HCT116 (cell line): Measurements from ENCODE around the gene TRAK1. TPM values are rescaled to one million over a fixed set of nuclear protein-coding genes. Genes with fewer than 3 reads are reported as not detected.

Experiments
- ATAC-seq: fragments of 200-7000 bp; cut with Tn5 transposase; 2 replicates; pipeline ENCODE4 v1.9.1; 2020; ENCODE audit warnings: mild to moderate bottlenecking, moderate library complexity
- BruUV-seq: library from RNA; stranded (reverse); fragments of 400-500 nt; replicated peaks from 2 replicates; lab custom pipeline; 2021; lab: Mats Ljungman, UMichigan
- CTCF ChIA-PET: fragments of 300-600 bp; sonication (Branson Sonifier 250); formaldehyde crosslinking; loops from one replicate; lab custom pipeline; 2021; ENCODE audit warnings: antibody characterized with exemption; lab: Charles Lee
- POLR2A ChIA-PET: fragments of 300-600, 350-600 bp; sonication (Branson Sonifier 250); formaldehyde crosslinking; loops from one replicate; lab custom pipeline; 2021; ENCODE audit warnings: antibody characterized with exemption; lab: Charles Lee
- RAD21 ChIA-PET, 2 experiments: fragments of 300-600 bp; sonication (Branson Sonifier 250); formaldehyde crosslinking; loops; one replicate each; lab custom pipeline; 2023; ENCODE audit warnings: low total read pairs in 2 of 2; ENCODE audit not compliant: uncharacterized antibody in 2 of 2, unreplicated experiment in 2 of 2, low non-redundant PET in 1 of 2; lab: Charles Lee
- DNase-seq: peaks from one replicate; pipeline ENCODE4 v3.0.0-alpha.2; 2010; ENCODE audit warnings: low read depth, low spot score
- H2AFZ ChIP-seq: fragments of 200-600 bp; shearing (Covaris generic), sonication (generic); 2 replicates; pipeline ENCODE4 v1.6.1; 2017; ENCODE audit warnings: low read depth, mixed run types, mixed read lengths, antibody characterized with exemption, low read length; ENCODE audit not compliant: poor library complexity, severe bottlenecking
- H3K27ac ChIP-seq: 2 replicates; pipeline ENCODE4 v1.5.1; 2012; ENCODE audit warnings: low read depth, low read length
- H3K27me3 ChIP-seq: fragments of 200-600 bp; sonication (generic); 2 replicates; pipeline ENCODE4 v1.6.1; 2016; ENCODE audit warnings: mixed run types, low read length, mixed read lengths; ENCODE audit not compliant: insufficient read depth
- H3K36me3 ChIP-seq, 2 experiments: fragments of 200-500 bp in 1 of 2; fragments of 200-600 bp in 1 of 2; sonication (Bioruptor generic) in 1 of 2; sonication (generic) in 1 of 2; 2 replicates each; pipeline versions ENCODE4 v1.5.1 to v1.6.1; 2014 to 2016; ENCODE audit warnings: low read length in 2 of 2, inconsistent platforms in 1 of 2, mixed read lengths in 1 of 2, mixed run types in 1 of 2; ENCODE audit not compliant: insufficient read depth in 2 of 2, control insufficient read depth in 1 of 2
- H3K4me1 ChIP-seq, 2 experiments: fragments of 200-600 bp in 1 of 2; sonication (generic) in 1 of 2; 2 replicates each; pipeline versions ENCODE4 v1.5.1 to v1.6.1; 2012 to 2017; ENCODE audit warnings: low read length in 2 of 2, inconsistent platforms in 1 of 2, mild to moderate bottlenecking in 1 of 2, mixed read lengths in 1 of 2, mixed run types in 1 of 2, moderate library complexity in 1 of 2; ENCODE audit not compliant: insufficient read depth in 2 of 2, control insufficient read depth in 1 of 2
- H3K4me2 ChIP-seq: fragments of 200-600 bp; sonication (generic); 2 replicates; pipeline ENCODE4 v1.6.1; 2017; ENCODE audit warnings: mixed run types, low read length, mixed read lengths
- H3K4me3 ChIP-seq, 2 experiments: fragments of 200-600 bp in 1 of 2; sonication (generic) in 1 of 2; replicated peaks in 1 of 2; 2 replicates each; pipeline ENCODE4 v1.5.1; 2011 to 2016; ENCODE audit warnings: low read length in 2 of 2, control low read depth in 1 of 2, low read depth in 1 of 2, mild to moderate bottlenecking in 1 of 2, mixed read lengths in 1 of 2, mixed run types in 1 of 2
- H3K79me2 ChIP-seq: fragments of 200-600 bp; sonication (generic); 2 replicates; pipeline ENCODE4 v1.6.1; 2017; ENCODE audit warnings: mild to moderate bottlenecking, mixed run types, low read length, moderate library complexity, mixed read lengths; ENCODE audit not compliant: insufficient read depth
- H3K9ac ChIP-seq: fragments of 200-600 bp; sonication (generic); 2 replicates; pipeline ENCODE4 v1.6.1; 2016; ENCODE audit warnings: low read length, mixed read lengths
- H3K9me2 ChIP-seq: fragments of 200-600 bp; sonication (generic), shearing (Covaris generic); 2 replicates; pipeline ENCODE4 v1.6.1; 2017; ENCODE audit warnings: mixed run types, mild to moderate bottlenecking, moderate library complexity; ENCODE audit not compliant: insufficient read depth
- H3K9me3 ChIP-seq, 2 experiments: fragments of 200-500 bp in 1 of 2; fragments of 200-600 bp in 1 of 2; sonication (Bioruptor generic) in 1 of 2; sonication (generic) in 1 of 2; 2 replicates each; pipeline ENCODE4 v1.6.1; 2014 to 2017; ENCODE audit warnings: low read length in 2 of 2, mixed read lengths in 2 of 2, inconsistent platforms in 1 of 2, low read depth in 1 of 2, mild to moderate bottlenecking in 1 of 2, mixed run types in 1 of 2, moderate library complexity in 1 of 2; ENCODE audit not compliant: control insufficient read depth in 1 of 2, insufficient read depth in 1 of 2
- H4K20me1 ChIP-seq: fragments of 200-600 bp; sonication (generic), shearing (Covaris generic); 2 replicates; pipeline ENCODE4 v1.6.1; 2017; ENCODE audit warnings: mixed run types, mild to moderate bottlenecking, moderate library complexity; ENCODE audit not compliant: insufficient read depth
- CBX3 ChIP-seq: IDR thresholded peaks from 2 replicates; pipeline ENCODE4 v1.6.1; 2012; ENCODE audit warnings: low read depth
- CEBPB ChIP-seq: IDR thresholded peaks from 2 replicates; pipeline ENCODE4 v1.6.1; 2012; ENCODE audit warnings: low read depth
- ELF1 ChIP-seq: IDR thresholded peaks from 2 replicates; pipeline ENCODE4 v1.6.1; 2012; ENCODE audit warnings: low read depth, borderline replicate concordance
- FOSL1 ChIP-seq: IDR thresholded peaks from 2 replicates; pipeline ENCODE4 v1.6.1; 2012; ENCODE audit warnings: low read depth
- JUND ChIP-seq: IDR thresholded peaks from 2 replicates; pipeline ENCODE4 v1.6.1; 2012
- POLR2A ChIP-seq: IDR thresholded peaks from 2 replicates; pipeline ENCODE4 v1.7.0; 2011; ENCODE audit warnings: borderline replicate concordance; ENCODE audit not compliant: insufficient read depth, insufficient read length; ENCODE audit errors: extremely low read depth
- POLR2AphosphoS5 ChIP-seq: IDR thresholded peaks from 2 replicates; pipeline ENCODE4 v1.6.1; 2011; ENCODE audit warnings: mild to moderate bottlenecking, low read depth, low read length, moderate library complexity
- RAD21 ChIP-seq: IDR thresholded peaks from 2 replicates; pipeline ENCODE4 v1.6.1; 2012; ENCODE audit warnings: low read depth, mild to moderate bottlenecking
- SRF ChIP-seq: IDR thresholded peaks from 2 replicates; pipeline ENCODE4 v1.6.1; 2012; ENCODE audit warnings: low read depth
- TCF7L2 ChIP-seq: IDR thresholded peaks from 2 replicates; pipeline ENCODE4 v1.7.0; 2011; ENCODE audit warnings: borderline replicate concordance, inconsistent platforms; ENCODE audit not compliant: insufficient read depth, insufficient read length; ENCODE audit errors: extremely low read depth
- ZFX ChIP-seq: fragments of 450-650 bp; IDR thresholded peaks from 2 replicates; pipeline ENCODE4 v1.6.1; 2017
- intact Hi-C: fragments of 100-400 bp; cut with micrococcal nuclease; formaldehyde crosslinking; loops from 2 replicates; pipeline ENCODE4 v1.10.0; 2022
- total RNA-seq: library from RNA; stranded (reverse); gene quantifications from one replicate; pipeline ENCODE4 v1.2.1, GENCODE V29; 2021; ENCODE audit not compliant: unreplicated experiment
- TF ChIP-seq, protein P1 (sequence below): IDR thresholded peaks from 2 replicates; pipeline ENCODE4 v1.6.1; 2012; ENCODE audit warnings: low read depth
- TF ChIP-seq, protein P2 (sequence below): IDR thresholded peaks from 2 replicates; pipeline ENCODE4 v1.6.1; 2012
- TF ChIP-seq, protein P3 (sequence below), 3 experiments: fragments of 200-600 bp in 1 of 3; sonication (generic) in 1 of 3; IDR thresholded peaks in 2 of 3; conservative IDR thresholded peaks in 1 of 3; 2 replicates each; pipeline ENCODE4 v1.5.1; 2012 to 2017; ENCODE audit warnings: low read depth in 2 of 3, low read length in 2 of 3, antibody characterized with exemption in 1 of 3, borderline replicate concordance in 1 of 3, control low read depth in 1 of 3, mild to moderate bottlenecking in 1 of 3, mixed read lengths in 1 of 3, mixed run types in 1 of 3, moderate library complexity in 1 of 3; ENCODE audit not compliant: insufficient read depth in 1 of 3

The TRAK1 gene
- total RNA-seq, 1 experiment from 2014 or later = 25.9 TPM

DNA sequence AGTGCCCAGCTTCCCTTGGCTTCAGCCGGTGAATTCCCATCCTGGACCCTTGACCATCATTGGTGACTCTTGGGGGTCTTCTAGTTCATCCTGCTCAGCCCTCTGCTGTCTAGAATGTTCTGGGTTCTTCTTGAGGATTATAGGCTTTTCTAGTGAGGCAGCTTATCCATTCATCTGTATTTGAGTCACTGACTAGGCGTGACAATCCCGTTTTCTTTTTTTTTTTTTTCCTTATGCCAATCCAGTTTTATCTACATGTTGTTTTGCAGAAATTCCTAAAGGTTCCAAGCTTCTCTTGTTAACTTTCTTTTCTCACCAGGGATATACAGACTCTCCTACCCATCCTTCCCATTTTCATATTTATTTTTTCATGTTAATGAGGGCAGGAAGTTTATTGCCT lies 6.6 kb upstream of the TRAK1 start:
- no peaks in the 10 kb centered on the region for H3K27me3 ChIP-seq
- RAD21 ChIA-PET = no interaction called here
- H3K79me2 ChIP-seq = peaks cover 44% of the 10 kb centered on the region
- no peak for TF ChIP-seq JUND
- TF ChIP-seq CEBPB = no peak
- no peak for TF ChIP-seq ZFX
- TF ChIP-seq POLR2AphosphoS5 = no peak
- no peak for TF ChIP-seq ELF1
- TF ChIP-seq SRF = no peak
- H3K4me3 ChIP-seq = no peak overlapping the region
- no peak overlapping the region for H3K9ac ChIP-seq
- H3K9me2 ChIP-seq = no peaks in the 10 kb centered on the region
- H4K20me1 ChIP-seq = peaks cover 5% of the 10 kb centered on the region; the same call in 1 of the 2 replicates
- POLR2A ChIA-PET = no interaction called here
- no TSS peak for BruUV-seq
- H3K9me3 ChIP-seq = no peaks in the 10 kb centered on the region
- CTCF ChIA-PET = interaction anchor here (1.3 kb wide), 1 partner anchor 15 kb away, joined by 4 read pairs; no protein-coding TSS in a partner anchor
- DNase-seq = no peak
- H2AFZ ChIP-seq = no peak overlapping the region
- H3K36me3 ChIP-seq = no peaks in the 10 kb centered on the region; a peak in 1 of 4 replicates
- ATAC-seq = no peak
- no peak overlapping the region for H3K27ac ChIP-seq
- intact Hi-C loops = loop anchor here (5.0 kb wide), 1 partner anchor 72 kb away; no protein-coding TSS in a partner anchor
- H3K4me2 ChIP-seq = no peak overlapping the region
- peaks cover 45 to 51% of the 10 kb centered on the region in 2 experiments for H3K4me1 ChIP-seq

DNA sequence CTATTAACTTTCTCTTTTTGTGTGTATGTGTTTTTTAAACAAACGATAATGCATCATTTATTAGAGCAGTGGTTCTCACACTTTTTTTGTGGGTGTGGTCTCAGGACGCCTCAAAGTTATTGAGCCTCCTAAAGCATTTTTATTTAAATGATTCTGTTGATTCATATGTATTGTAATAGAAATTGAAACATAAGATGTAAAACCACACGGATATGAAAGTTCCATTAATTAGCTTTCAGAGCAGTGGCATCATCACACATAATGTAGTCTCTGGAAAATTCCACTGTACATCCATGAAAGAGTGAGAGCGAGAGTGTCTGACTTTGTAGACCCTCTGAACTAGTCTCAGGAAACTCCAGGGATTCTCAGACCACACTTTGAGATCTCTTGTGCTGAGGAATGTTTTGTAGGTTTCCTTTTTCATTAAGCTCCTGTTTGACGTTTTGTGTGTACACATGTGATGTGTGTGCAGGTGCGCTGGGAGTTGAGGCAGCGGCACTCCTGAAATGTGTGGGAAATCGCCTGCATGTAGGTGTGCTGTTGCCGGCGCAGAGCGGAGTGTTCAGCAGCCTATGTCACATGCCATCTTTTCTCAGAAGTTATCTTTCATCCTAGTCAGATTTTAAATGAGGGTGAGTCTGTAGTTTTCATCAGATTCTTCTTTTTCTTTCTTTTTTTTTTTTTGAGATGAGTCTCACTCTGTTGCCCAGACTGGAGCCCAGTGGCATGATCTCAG lies 5.3 kb upstream of the TRAK1 start:
- CTCF ChIA-PET = interaction anchor here (1.2 kb wide), 1 partner anchor 14 kb away, joined by 3 read pairs; no protein-coding TSS in a partner anchor
- intact Hi-C loops = no loop called here
- TF ChIP-seq, protein P1, sequence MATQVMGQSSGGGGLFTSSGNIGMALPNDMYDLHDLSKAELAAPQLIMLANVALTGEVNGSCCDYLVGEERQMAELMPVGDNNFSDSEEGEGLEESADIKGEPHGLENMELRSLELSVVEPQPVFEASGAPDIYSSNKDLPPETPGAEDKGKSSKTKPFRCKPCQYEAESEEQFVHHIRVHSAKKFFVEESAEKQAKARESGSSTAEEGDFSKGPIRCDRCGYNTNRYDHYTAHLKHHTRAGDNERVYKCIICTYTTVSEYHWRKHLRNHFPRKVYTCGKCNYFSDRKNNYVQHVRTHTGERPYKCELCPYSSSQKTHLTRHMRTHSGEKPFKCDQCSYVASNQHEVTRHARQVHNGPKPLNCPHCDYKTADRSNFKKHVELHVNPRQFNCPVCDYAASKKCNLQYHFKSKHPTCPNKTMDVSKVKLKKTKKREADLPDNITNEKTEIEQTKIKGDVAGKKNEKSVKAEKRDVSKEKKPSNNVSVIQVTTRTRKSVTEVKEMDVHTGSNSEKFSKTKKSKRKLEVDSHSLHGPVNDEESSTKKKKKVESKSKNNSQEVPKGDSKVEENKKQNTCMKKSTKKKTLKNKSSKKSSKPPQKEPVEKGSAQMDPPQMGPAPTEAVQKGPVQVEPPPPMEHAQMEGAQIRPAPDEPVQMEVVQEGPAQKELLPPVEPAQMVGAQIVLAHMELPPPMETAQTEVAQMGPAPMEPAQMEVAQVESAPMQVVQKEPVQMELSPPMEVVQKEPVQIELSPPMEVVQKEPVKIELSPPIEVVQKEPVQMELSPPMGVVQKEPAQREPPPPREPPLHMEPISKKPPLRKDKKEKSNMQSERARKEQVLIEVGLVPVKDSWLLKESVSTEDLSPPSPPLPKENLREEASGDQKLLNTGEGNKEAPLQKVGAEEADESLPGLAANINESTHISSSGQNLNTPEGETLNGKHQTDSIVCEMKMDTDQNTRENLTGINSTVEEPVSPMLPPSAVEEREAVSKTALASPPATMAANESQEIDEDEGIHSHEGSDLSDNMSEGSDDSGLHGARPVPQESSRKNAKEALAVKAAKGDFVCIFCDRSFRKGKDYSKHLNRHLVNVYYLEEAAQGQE = no peak
- TF ChIP-seq, protein P2, sequence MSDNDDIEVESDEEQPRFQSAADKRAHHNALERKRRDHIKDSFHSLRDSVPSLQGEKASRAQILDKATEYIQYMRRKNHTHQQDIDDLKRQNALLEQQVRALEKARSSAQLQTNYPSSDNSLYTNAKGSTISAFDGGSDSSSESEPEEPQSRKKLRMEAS = no peak
- TF ChIP-seq CBX3 (no peak), POLR2A (no peak), TCF7L2 (no peak), RAD21 (no peak), FOSL1 (no peak)
- TF ChIP-seq, protein P3, sequence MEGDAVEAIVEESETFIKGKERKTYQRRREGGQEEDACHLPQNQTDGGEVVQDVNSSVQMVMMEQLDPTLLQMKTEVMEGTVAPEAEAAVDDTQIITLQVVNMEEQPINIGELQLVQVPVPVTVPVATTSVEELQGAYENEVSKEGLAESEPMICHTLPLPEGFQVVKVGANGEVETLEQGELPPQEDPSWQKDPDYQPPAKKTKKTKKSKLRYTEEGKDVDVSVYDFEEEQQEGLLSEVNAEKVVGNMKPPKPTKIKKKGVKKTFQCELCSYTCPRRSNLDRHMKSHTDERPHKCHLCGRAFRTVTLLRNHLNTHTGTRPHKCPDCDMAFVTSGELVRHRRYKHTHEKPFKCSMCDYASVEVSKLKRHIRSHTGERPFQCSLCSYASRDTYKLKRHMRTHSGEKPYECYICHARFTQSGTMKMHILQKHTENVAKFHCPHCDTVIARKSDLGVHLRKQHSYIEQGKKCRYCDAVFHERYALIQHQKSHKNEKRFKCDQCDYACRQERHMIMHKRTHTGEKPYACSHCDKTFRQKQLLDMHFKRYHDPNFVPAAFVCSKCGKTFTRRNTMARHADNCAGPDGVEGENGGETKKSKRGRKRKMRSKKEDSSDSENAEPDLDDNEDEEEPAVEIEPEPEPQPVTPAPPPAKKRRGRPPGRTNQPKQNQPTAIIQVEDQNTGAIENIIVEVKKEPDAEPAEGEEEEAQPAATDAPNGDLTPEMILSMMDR (IDR thresholded peaks at IDR 0.05 in 2 of 3, conservative IDR thresholded peaks at IDR 0.05 in 1 of 3; ENCODE audit: borderline replicate concordance in 1 of 3, insufficient read depth in 1 of 3, low read depth in 2 of 3, low read length in 2 of 3) = no peak

More for the DNA sequence above, 5.3 kb upstream of the TRAK1 start:
- RAD21 ChIA-PET = no interaction called here
- POLR2A ChIA-PET = no interaction called here
- no peak overlapping the region for H3K27ac ChIP-seq
- no peak overlapping the region for H3K9ac ChIP-seq
- BruUV-seq = no TSS peak
- peak; percentile 14; the same call in 1 of the 2 replicates for ATAC-seq
- H3K9me3 ChIP-seq = no peaks in the 10 kb centered on the region
- no peak overlapping the region for H2AFZ ChIP-seq
- H3K4me3 ChIP-seq = no peak overlapping the region
- no peaks in the 10 kb centered on the region for H3K9me2 ChIP-seq
- peaks cover 5% of the 10 kb centered on the region; the same call in 1 of the 2 replicates for H4K20me1 ChIP-seq
- H3K36me3 ChIP-seq = no peaks in the 10 kb centered on the region; a peak in 2 of 4 replicates
- H3K4me2 ChIP-seq = peak overlapping the region; percentile 39
- H3K4me1 ChIP-seq = peaks cover 32 to 38% of the 10 kb centered on the region in 2 experiments
- DNase-seq = no peak
- H3K27me3 ChIP-seq = no peaks in the 10 kb centered on the region
- peaks cover 36% of the 10 kb centered on the region for H3K79me2 ChIP-seq
